Fibroblast of pulmonary artery (primary cell): Measurements from ENCODE around the gene HOXC11.

Source experiments
- DNase-seq: peaks from one replicate; pipeline ENCODE4 v3.0.0-alpha.2; 2010; ENCODE audit warnings: low read depth
- H3K4me3 ChIP-seq: replicated peaks from 2 replicates; pipeline ENCODE4 v1.5.1; 2011; ENCODE audit warnings: low read depth, mild to moderate bottlenecking, control low read depth, low read length, moderate library complexity
- CTCF ChIP-seq: IDR thresholded peaks from 2 replicates; pipeline ENCODE4 v1.5.1; 2011; ENCODE audit warnings: mild to moderate bottlenecking, control low read depth, low read length, inconsistent platforms; ENCODE audit errors: missing control alignments

HOXC11 gene

GRCh38 chr12:54016478-54016964, 43.6 kb downstream of the HOXC11 start:
- no peak for TF ChIP-seq CTCF
- no peak overlapping the region for H3K4me3 ChIP-seq
- peak; percentile 20 for DNase-seq

GRCh38 chr12:54017027-54017788, 44.3 kb downstream of the HOXC11 start:
- no peak for DNase-seq
- H3K4me3 ChIP-seq: peak overlapping the region; percentile 37
- no peak for TF ChIP-seq CTCF

- peak overlapping the region; percentile 37 for H3K4me3 ChIP-seq
- DNase-seq: peak; percentile 29
- TF ChIP-seq CTCF: no peak
Measured at GRCh38 chr12:54017878-54018467, 45.0 kb downstream of the HOXC11 start.

GRCh38 chr12:54018468-54018984, 45.6 kb downstream of the HOXC11 start:
- H3K4me3 ChIP-seq: no peak overlapping the region
- no peak for DNase-seq
- no peak for TF ChIP-seq CTCF

- no peak overlapping the region for H3K4me3 ChIP-seq
- no peak for TF ChIP-seq CTCF
- no peak for DNase-seq
Measured at GRCh38 chr12:54019091-54019811, 46.3 kb downstream of the HOXC11 start.

GRCh38 chr12:54019924-54020590, 47.1 kb downstream of the HOXC11 start:
- no peak overlapping the region for H3K4me3 ChIP-seq
- TF ChIP-seq CTCF: no peak
- no peak for DNase-seq
